Measurements from ENCODE around the gene BUB1. TPM values are rescaled to one million over a fixed set of nuclear protein-coding genes. Genes with fewer than 3 reads are reported as not detected.
"Not testable (repeated sequence)": the region's sequence is repeated elsewhere in the genome, so short reads cannot be mapped to it uniquely, and the experiment has no call there.

BUB1 gene
- total RNA-seq, 1 donor from 2014 or later: 12.5 TPM

GRCh38 chr2:110609843-110610612, 67.8 kb downstream of the BUB1 start:
- H3K4me3 Mint-ChIP-seq (ENCODE audit: unreplicated experiment); H3K27me3 Mint-ChIP-seq (ENCODE audit: unreplicated experiment); DNase-seq (ENCODE audit: low spot score); H3K9me3 Mint-ChIP-seq (ENCODE audit: unreplicated experiment); H3K4me1 Mint-ChIP-seq (ENCODE audit: unreplicated experiment); H3K36me3 Mint-ChIP-seq (ENCODE audit: low read depth, unreplicated experiment); H3K27ac Mint-ChIP-seq (ENCODE audit: unreplicated experiment): not testable (repeated sequence)

GRCh38 chr2:110608788-110609502, 68.9 kb downstream of the BUB1 start:
- H3K36me3 Mint-ChIP-seq (ENCODE audit: low read depth, unreplicated experiment); H3K27me3 Mint-ChIP-seq (ENCODE audit: unreplicated experiment); DNase-seq (ENCODE audit: low spot score); H3K9me3 Mint-ChIP-seq (ENCODE audit: unreplicated experiment); H3K4me3 Mint-ChIP-seq (ENCODE audit: unreplicated experiment); H3K27ac Mint-ChIP-seq (ENCODE audit: unreplicated experiment); H3K4me1 Mint-ChIP-seq (ENCODE audit: unreplicated experiment): not testable (repeated sequence)

- not testable (repeated sequence) for H3K27me3 Mint-ChIP-seq (ENCODE audit: unreplicated experiment)
Measured at GRCh38 chr2:110605057-110605456, 72.8 kb downstream of the BUB1 start.

GRCh38 chr2:110603917-110604591, 73.8 kb downstream of the BUB1 start:
- H3K4me3 Mint-ChIP-seq (ENCODE audit: unreplicated experiment); H3K27ac Mint-ChIP-seq (ENCODE audit: unreplicated experiment); H3K4me1 Mint-ChIP-seq (ENCODE audit: unreplicated experiment); H3K9me3 Mint-ChIP-seq (ENCODE audit: unreplicated experiment); H3K36me3 Mint-ChIP-seq (ENCODE audit: low read depth, unreplicated experiment); DNase-seq (ENCODE audit: low spot score); H3K27me3 Mint-ChIP-seq (ENCODE audit: unreplicated experiment): not testable (repeated sequence)

More at GRCh38 chr2:110605057-110605456, 72.8 kb downstream of the BUB1 start:
- H3K9me3 Mint-ChIP-seq (ENCODE audit: unreplicated experiment); DNase-seq (ENCODE audit: low spot score); H3K27ac Mint-ChIP-seq (ENCODE audit: unreplicated experiment); H3K4me3 Mint-ChIP-seq (ENCODE audit: unreplicated experiment); H3K4me1 Mint-ChIP-seq (ENCODE audit: unreplicated experiment); H3K36me3 Mint-ChIP-seq (ENCODE audit: low read depth, unreplicated experiment): not testable (repeated sequence)

- H3K9me3 Mint-ChIP-seq (ENCODE audit: unreplicated experiment); H3K27ac Mint-ChIP-seq (ENCODE audit: unreplicated experiment); H3K27me3 Mint-ChIP-seq (ENCODE audit: unreplicated experiment); H3K4me3 Mint-ChIP-seq (ENCODE audit: unreplicated experiment); DNase-seq (ENCODE audit: low spot score); H3K36me3 Mint-ChIP-seq (ENCODE audit: low read depth, unreplicated experiment); H3K4me1 Mint-ChIP-seq (ENCODE audit: unreplicated experiment): not testable (repeated sequence)
Measured at GRCh38 chr2:110602139-110602538, 75.7 kb downstream of the BUB1 start.

- not testable (repeated sequence) for H3K27me3 Mint-ChIP-seq (ENCODE audit: unreplicated experiment); H3K36me3 Mint-ChIP-seq (ENCODE audit: low read depth, unreplicated experiment); H3K4me1 Mint-ChIP-seq (ENCODE audit: unreplicated experiment); H3K27ac Mint-ChIP-seq (ENCODE audit: unreplicated experiment); H3K4me3 Mint-ChIP-seq (ENCODE audit: unreplicated experiment); H3K9me3 Mint-ChIP-seq (ENCODE audit: unreplicated experiment); DNase-seq (ENCODE audit: low spot score)
Measured at GRCh38 chr2:110591973-110592372, 85.9 kb downstream of the BUB1 start.

- not testable (repeated sequence) for H3K4me3 Mint-ChIP-seq (ENCODE audit: unreplicated experiment); H3K9me3 Mint-ChIP-seq (ENCODE audit: unreplicated experiment); H3K27ac Mint-ChIP-seq (ENCODE audit: unreplicated experiment); H3K36me3 Mint-ChIP-seq (ENCODE audit: low read depth, unreplicated experiment); DNase-seq (ENCODE audit: low spot score); H3K4me1 Mint-ChIP-seq (ENCODE audit: unreplicated experiment); H3K27me3 Mint-ChIP-seq (ENCODE audit: unreplicated experiment)
Measured at GRCh38 chr2:110589677-110590330, 88.1 kb downstream of the BUB1 start.

- not testable (repeated sequence) for H3K4me3 Mint-ChIP-seq (ENCODE audit: unreplicated experiment); H3K36me3 Mint-ChIP-seq (ENCODE audit: low read depth, unreplicated experiment); H3K27me3 Mint-ChIP-seq (ENCODE audit: unreplicated experiment); DNase-seq (ENCODE audit: low spot score); H3K9me3 Mint-ChIP-seq (ENCODE audit: unreplicated experiment); H3K4me1 Mint-ChIP-seq (ENCODE audit: unreplicated experiment); H3K27ac Mint-ChIP-seq (ENCODE audit: unreplicated experiment)
Measured at GRCh38 chr2:110588520-110588919, 89.3 kb downstream of the BUB1 start.

Other genes starting within 250 kb of the BUB1 start
- gene LIMS4, start 205.2 kb downstream of the BUB1 start, total RNA-seq (ENCODE audit: unreplicated experiment): 10.1 TPM
- gene RGPD6, start 100.8 kb downstream of the BUB1 start, total RNA-seq (ENCODE audit: unreplicated experiment): 26.3 TPM
- 0.44 TPM for gene ACOXL, start 54.5 kb upstream of the BUB1 start, total RNA-seq (ENCODE audit: unreplicated experiment)